ENCODE results near the gene SAMD13.

Gene SAMD13

DNA sequence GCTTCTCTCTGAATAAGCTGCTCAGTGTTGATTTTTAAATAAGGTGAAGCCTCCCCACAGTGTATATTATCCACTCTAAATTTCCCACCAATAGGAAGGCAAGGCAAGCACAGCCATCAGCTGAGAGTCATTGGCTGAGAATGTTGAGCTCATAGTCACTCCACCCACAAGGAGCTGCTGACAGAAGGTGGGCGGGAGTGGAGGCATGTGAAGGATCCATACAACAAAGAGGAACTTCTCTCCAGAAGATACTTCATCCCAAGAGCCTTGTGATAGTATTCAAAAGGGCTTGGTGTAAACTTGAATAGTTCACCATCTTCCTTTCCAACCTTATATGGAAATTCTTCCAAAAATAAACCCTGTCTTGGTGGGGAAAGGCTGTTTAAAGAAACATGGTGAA, 42.8 kb downstream of the SAMD13 start:
- no peaks in the 10 kb centered on the region for H3K4me1 ChIP-seq (ENCODE audit: control insufficient read depth, low read length)
- H3K9me3 ChIP-seq (ENCODE audit: control insufficient read depth, insufficient read depth, low read length), result no peaks in the 10 kb centered on the region
- no peaks in the 10 kb centered on the region for H3K36me3 ChIP-seq (ENCODE audit: control insufficient read depth, low read length)
- no peak overlapping the region for H3K4me3 ChIP-seq (ENCODE audit: low read length)
- H3F3A ChIP-seq (ENCODE audit: control insufficient read depth, insufficient read depth), result no peaks in the 10 kb centered on the region
- no peaks in the 10 kb centered on the region for H3K79me2 ChIP-seq (ENCODE audit: control insufficient read depth, low read length)
- H3K27ac ChIP-seq (ENCODE audit: low read depth, low read length), result no peak overlapping the region
- no peak overlapping the region for H3K4me2 ChIP-seq (ENCODE audit: low read length)
- H3K27me3 ChIP-seq (ENCODE audit: control insufficient read depth, low read length), result no peaks in the 10 kb centered on the region
- H3K9me2 ChIP-seq (replicated peaks; ENCODE audit: control insufficient read depth, low read length), result no peaks in the 10 kb centered on the region
- TF ChIP-seq, protein P1, sequence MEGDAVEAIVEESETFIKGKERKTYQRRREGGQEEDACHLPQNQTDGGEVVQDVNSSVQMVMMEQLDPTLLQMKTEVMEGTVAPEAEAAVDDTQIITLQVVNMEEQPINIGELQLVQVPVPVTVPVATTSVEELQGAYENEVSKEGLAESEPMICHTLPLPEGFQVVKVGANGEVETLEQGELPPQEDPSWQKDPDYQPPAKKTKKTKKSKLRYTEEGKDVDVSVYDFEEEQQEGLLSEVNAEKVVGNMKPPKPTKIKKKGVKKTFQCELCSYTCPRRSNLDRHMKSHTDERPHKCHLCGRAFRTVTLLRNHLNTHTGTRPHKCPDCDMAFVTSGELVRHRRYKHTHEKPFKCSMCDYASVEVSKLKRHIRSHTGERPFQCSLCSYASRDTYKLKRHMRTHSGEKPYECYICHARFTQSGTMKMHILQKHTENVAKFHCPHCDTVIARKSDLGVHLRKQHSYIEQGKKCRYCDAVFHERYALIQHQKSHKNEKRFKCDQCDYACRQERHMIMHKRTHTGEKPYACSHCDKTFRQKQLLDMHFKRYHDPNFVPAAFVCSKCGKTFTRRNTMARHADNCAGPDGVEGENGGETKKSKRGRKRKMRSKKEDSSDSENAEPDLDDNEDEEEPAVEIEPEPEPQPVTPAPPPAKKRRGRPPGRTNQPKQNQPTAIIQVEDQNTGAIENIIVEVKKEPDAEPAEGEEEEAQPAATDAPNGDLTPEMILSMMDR (IDR thresholded peaks at IDR 0.05; ENCODE audit: low read depth, low read length, poor library complexity, severe bottlenecking), result no peak
- no peak for TF ChIP-seq EZH2phosphoT487 (IDR thresholded peaks at IDR 0.05; ENCODE audit: borderline replicate concordance, low read length)
- no peaks in the 10 kb centered on the region for H4K20me1 ChIP-seq (ENCODE audit: control insufficient read depth, insufficient read depth, low read depth, low read length)

DNA sequence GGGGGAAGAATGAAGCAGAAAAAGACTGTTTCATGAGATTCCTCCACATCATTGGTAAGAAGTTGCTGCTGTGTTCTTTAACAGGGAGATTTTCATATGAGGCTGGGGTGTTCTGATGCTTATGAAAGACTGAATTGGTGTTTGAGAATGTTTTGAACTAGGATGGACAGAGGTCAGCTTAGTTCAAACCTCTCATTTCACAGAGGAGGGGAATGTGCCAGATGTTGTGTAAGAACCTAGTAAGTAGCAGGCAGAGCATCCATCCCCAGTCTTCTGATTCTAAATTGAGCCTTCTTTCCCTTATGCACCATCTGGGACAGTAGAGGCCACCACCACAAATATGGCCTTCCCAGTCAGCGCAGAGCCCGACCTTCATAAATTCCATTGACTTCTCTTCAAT, 43.7 kb downstream of the SAMD13 start:
- no peak for TF ChIP-seq EZH2phosphoT487 (IDR thresholded peaks at IDR 0.05; ENCODE audit: borderline replicate concordance, low read length)
- TF ChIP-seq, protein P1 (IDR thresholded peaks at IDR 0.05; ENCODE audit: low read depth, low read length, poor library complexity, severe bottlenecking), result no peak
- H3K4me3 ChIP-seq (ENCODE audit: low read length), result no peak overlapping the region
- no peaks in the 10 kb centered on the region for H3K27me3 ChIP-seq (ENCODE audit: control insufficient read depth, low read length)
- no peak overlapping the region for H3K4me2 ChIP-seq (ENCODE audit: low read length)
- no peaks in the 10 kb centered on the region for H3K4me1 ChIP-seq (ENCODE audit: control insufficient read depth, low read length)
- H4K20me1 ChIP-seq (ENCODE audit: control insufficient read depth, insufficient read depth, low read depth, low read length), result no peaks in the 10 kb centered on the region
- no peaks in the 10 kb centered on the region for H3F3A ChIP-seq (ENCODE audit: control insufficient read depth, insufficient read depth)
- no peaks in the 10 kb centered on the region for H3K9me2 ChIP-seq (replicated peaks; ENCODE audit: control insufficient read depth, low read length)
- no peak overlapping the region for H3K27ac ChIP-seq (ENCODE audit: low read depth, low read length)
- H3K79me2 ChIP-seq (ENCODE audit: control insufficient read depth, low read length), result no peaks in the 10 kb centered on the region
- H3K9me3 ChIP-seq (ENCODE audit: control insufficient read depth, insufficient read depth, low read length), result no peaks in the 10 kb centered on the region
- H3K36me3 ChIP-seq (ENCODE audit: control insufficient read depth, low read length), result no peaks in the 10 kb centered on the region

GRCh38 chr1:84347271-84347931, 45.9 kb downstream of the SAMD13 start:
- no peaks in the 10 kb centered on the region for H3K27me3 ChIP-seq (ENCODE audit: control insufficient read depth, low read length)
- no peak for TF ChIP-seq EZH2phosphoT487 (IDR thresholded peaks at IDR 0.05; ENCODE audit: borderline replicate concordance, low read length)
- TF ChIP-seq, protein P1 (IDR thresholded peaks at IDR 0.05; ENCODE audit: low read depth, low read length, poor library complexity, severe bottlenecking), result no peak
- no peaks in the 10 kb centered on the region for H3K79me2 ChIP-seq (ENCODE audit: control insufficient read depth, low read length)
- no peaks in the 10 kb centered on the region for H3K9me3 ChIP-seq (ENCODE audit: control insufficient read depth, insufficient read depth, low read length)
- H3F3A ChIP-seq (ENCODE audit: control insufficient read depth, insufficient read depth), result no peaks in the 10 kb centered on the region
- no peaks in the 10 kb centered on the region for H3K4me1 ChIP-seq (ENCODE audit: control insufficient read depth, low read length)
- no peak overlapping the region for H3K4me2 ChIP-seq (ENCODE audit: low read length)
- no peaks in the 10 kb centered on the region for H3K9me2 ChIP-seq (replicated peaks; ENCODE audit: control insufficient read depth, low read length)
- no peaks in the 10 kb centered on the region for H4K20me1 ChIP-seq (ENCODE audit: control insufficient read depth, insufficient read depth, low read depth, low read length)
- no peak overlapping the region for H3K27ac ChIP-seq (ENCODE audit: low read depth, low read length)
- H3K4me3 ChIP-seq (ENCODE audit: low read length), result no peak overlapping the region
- H3K36me3 ChIP-seq (ENCODE audit: control insufficient read depth, low read length), result no peaks in the 10 kb centered on the region
